HUDEP-2 (cell line): ENCODE results near the gene CNTLN.

ENCODE experiments used
- DNase-seq, 76 experiments: peaks; one replicate each; lab custom pipeline; 2025; ENCODE audit not compliant: unreplicated experiment in 76 of 76; lab: John Stamatoyannopoulos, UW

The CNTLN gene, protein sequence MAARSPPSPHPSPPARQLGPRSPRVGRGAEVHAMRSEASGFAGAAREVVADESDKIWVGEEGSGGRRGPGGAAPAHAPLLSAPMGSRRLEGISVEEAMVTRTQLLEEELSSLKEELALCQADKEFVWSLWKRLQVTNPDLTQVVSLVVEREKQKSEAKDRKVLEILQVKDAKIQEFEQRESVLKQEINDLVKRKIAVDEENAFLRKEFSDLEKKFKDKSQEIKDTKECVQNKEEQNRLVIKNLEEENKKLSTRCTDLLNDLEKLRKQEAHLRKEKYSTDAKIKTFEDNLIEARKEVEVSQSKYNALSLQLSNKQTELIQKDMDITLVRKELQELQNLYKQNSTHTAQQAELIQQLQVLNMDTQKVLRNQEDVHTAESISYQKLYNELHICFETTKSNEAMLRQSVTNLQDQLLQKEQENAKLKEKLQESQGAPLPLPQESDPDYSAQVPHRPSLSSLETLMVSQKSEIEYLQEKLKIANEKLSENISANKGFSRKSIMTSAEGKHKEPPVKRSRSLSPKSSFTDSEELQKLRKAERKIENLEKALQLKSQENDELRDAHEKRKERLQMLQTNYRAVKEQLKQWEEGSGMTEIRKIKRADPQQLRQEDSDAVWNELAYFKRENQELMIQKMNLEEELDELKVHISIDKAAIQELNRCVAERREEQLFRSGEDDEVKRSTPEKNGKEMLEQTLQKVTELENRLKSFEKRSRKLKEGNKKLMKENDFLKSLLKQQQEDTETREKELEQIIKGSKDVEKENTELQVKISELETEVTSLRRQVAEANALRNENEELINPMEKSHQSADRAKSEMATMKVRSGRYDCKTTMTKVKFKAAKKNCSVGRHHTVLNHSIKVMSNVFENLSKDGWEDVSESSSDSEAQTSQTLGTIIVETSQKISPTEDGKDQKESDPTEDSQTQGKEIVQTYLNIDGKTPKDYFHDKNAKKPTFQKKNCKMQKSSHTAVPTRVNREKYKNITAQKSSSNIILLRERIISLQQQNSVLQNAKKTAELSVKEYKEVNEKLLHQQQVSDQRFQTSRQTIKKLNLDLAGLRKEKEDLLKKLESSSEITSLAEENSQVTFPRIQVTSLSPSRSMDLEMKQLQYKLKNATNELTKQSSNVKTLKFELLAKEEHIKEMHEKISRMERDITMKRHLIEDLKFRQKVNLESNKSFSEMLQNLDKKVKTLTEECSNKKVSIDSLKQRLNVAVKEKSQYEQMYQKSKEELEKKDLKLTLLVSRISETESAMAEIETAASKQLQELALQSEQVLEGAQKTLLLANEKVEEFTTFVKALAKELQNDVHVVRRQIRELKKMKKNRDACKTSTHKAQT (N-terminal part only)

GRCh38 chr9:17134396-17135294, at the start of gene CNTLN:
Gene CNTLN (plus strand): TSS chr9:17135040. CDS start chr9:17135066, 26 bp downstream.
- DNase-seq = peak; percentile 28 to 97 (median 92)

DNA sequence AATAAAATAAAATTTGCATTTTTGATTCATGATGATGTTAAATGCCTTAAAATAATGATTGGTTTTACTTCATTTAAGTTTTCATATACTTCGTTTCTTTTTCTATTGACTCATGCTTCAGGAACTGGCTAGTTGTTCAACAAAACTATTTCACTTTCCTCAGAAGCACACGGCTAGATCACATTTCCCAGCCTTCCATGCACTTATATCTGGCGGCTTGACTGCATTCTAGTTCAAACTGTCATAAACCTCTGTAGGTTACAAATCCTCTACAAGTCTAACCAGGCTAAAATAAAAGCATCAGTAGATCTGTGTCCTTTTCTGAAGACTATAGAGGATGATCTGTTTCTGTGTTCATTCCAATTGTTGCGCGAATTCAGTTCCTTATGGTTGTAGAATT, 46.3 kb upstream of the CNTLN start:
- no peak for DNase-seq

- no peak for DNase-seq
Observed at GRCh38 chr9:17090041-17090440, 44.8 kb upstream of the CNTLN start.

- DNase-seq = peak in 18 of 76 experiments; percentile 1 to 49 (median 20)
Observed at GRCh38 chr9:17116400-17116837, 18.4 kb upstream of the CNTLN start.

- no peak for DNase-seq
Observed at GRCh38 chr9:17117372-17117771, 17.5 kb upstream of the CNTLN start.

DNA sequence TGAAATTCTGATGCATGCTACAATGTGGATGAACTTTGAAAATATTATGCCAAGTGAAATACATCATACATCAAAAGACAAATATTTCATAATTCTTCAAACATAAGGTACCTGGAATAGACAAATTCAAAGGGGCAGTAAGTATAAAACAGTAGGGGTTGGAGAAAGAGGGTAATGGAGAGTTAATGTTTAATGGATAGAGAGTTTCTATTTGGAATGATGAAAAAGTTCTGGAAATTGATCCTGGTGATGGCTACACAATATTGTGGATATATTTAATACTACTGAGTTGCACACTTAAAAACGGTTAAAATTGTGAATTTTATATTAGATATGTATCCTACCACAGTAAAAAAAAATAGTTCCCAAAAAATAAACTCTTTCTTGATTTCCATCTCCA, 14.6 kb upstream of the CNTLN start:
- DNase-seq = no peak

DNA sequence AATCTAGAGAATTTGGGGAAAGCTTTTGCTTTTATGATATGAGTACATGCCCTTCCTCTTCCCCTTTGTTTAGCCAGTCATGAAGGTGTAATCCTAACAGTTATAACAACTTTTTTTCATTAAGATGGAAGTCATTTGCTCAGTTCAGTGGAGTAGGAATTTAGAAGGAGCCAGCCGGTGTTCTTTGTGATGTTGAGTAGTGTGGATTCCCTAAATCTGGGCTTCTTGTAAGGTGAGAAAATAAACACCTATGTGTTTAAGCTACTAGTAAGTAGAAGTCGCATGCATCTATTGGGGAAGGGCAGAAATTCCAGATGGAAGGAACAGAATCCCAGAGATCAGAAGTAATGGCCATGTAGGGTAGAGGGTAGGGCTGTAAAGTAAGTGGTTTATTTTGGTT, 13.6 kb upstream of the CNTLN start:
- DNase-seq = no peak

GRCh38 chr9:17130291-17130690, 4.5 kb upstream of the CNTLN start:
- DNase-seq = no peak

- DNase-seq = no peak
Observed at GRCh38 chr9:17130725-17131124, 4.1 kb upstream of the CNTLN start.

GRCh38 chr9:17131494-17131893, 3.3 kb upstream of the CNTLN start:
- DNase-seq = no peak

DNA sequence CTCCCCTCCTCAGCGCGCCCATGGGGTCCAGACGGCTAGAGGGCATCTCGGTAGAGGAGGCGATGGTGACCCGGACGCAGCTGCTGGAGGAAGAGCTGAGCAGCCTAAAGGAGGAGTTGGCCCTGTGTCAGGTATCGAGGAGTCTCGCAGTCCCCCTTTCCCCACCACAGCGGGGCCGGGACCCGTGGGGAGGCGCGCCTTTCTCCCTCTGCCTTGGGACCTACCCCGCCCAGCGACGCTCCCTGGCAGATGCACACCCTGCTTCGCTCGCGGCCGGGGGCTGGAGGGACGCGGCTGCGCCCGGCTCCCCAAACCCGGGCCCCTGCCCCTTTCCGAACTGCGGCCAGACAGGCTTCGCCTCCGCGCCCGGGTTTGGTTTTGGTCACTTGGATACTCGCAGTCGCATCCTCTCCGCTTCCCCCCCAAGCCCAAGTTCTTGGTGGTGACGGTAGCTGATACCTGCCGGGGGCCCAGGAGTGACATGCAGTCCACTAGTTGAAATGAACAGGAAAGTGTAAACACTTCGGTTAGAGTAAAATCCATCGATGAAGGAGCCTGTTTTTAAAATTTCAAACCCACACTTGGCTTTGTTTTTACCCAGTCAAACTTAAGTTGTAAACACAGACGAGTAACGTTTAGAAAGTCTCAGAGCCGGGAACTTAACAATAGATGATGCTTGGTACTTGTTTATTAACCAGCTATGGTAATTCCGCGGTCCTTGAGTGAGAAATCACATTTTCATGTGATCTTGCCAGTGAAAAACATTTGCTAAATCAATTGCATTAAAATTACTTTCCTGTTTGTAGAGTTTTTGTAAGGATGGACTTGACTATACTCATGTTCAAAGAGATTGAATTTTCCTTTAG, 688 bp downstream of the CNTLN start:
- DNase-seq = peak in 53 of 76 experiments; percentile 7 to 67 (median 39)

- DNase-seq = no peak
Observed at GRCh38 chr9:17137566-17137965, 2.7 kb downstream of the CNTLN start.

DNA sequence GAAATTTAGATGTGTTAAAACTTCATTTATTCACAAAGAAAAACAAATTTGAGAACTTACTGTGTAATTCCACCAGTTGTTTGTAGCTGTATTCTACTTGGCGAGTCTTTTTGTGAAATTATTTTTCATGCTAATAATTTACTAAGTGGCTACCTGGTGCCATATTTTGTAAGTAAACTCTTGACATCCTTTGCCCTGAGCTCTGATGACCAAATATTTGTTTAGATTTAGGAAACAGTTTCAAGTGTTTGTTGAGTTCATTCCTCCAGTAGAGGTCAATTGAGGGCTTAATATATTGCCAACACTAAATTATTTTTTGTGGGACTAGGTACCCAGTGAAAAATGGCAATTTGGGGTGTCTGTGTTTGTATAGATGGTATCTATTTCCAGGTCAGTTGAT, 3.7 kb downstream of the CNTLN start:
- no peak for DNase-seq

GRCh38 chr9:17140418-17140817, 5.6 kb downstream of the CNTLN start:
- DNase-seq = no peak

- no peak for DNase-seq
Observed at GRCh38 chr9:17148324-17148723, 13.5 kb downstream of the CNTLN start.

GRCh38 chr9:17159469-17159868, 24.6 kb downstream of the CNTLN start:
- DNase-seq = no peak

- no peak for DNase-seq
Observed at GRCh38 chr9:17160327-17160726, 25.5 kb downstream of the CNTLN start.

- no peak for DNase-seq
Observed at GRCh38 chr9:17165764-17166163, 30.9 kb downstream of the CNTLN start.

DNA sequence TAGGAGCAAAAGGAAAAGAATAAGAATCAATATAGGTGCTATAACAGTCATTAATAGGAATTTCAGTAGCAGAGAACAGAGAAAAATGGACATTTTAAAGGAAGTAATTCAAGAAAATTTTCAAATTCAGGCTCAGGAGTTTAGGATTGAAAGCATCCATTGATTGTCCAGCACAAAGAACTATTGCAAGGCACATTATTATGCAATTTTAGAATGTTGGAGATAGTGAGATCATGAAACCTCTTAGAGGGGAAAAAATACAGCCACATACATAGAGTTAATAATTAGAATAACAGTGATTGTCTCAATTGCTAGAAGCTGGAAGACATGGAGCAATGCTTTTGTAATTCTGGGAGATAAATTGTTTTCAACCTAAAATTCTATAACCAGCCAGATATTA, 31.5 kb downstream of the CNTLN start:
- DNase-seq = no peak
